K562 (cell line): Measurements from ENCODE around the gene RNF186. TPM values are rescaled to one million over a fixed set of nuclear protein-coding genes. Genes with fewer than 3 reads are reported as not detected.

Source experiments
- ATAC-seq: fragments of 200-7000 bp; cut with Tn5 transposase; 3 replicates; pipeline ENCODE4 v1.9.1; 2020; ENCODE audit warnings: moderate library complexity
- BruUV-seq: library from RNA; stranded (reverse); fragments of 400-500 nt; replicated peaks from 2 replicates; lab custom pipeline; 2021; lab: Mats Ljungman, UMichigan
- CTCF ChIA-PET: fragments of 300-600 bp; formaldehyde crosslinking; extraction: SDS; loops from one replicate; lab custom pipeline; 2021; ENCODE audit warnings: low intra/inter-chr PET ratio; lab: Yijun Ruan, JAX
- POLR2A ChIA-PET: fragments of 300-600, 350-650 bp; sonication (Branson Sonifier 250); formaldehyde crosslinking; extraction: SDS; loops from one replicate; lab custom pipeline; 2021; ENCODE audit warnings: antibody characterized with exemption, inconsistent platforms; lab: Yijun Ruan, JAX
- DNase-seq, 4 experiments: peaks; one replicate each; pipeline versions ENCODE4 v3.0.0 to v3.0.0-alpha.2; 2011 to 2018; ENCODE audit warnings: low spot score in 3 of 4, mixed read lengths in 3 of 4; ENCODE audit errors: extremely low read depth in 1 of 4
- FAIRE-seq: peaks from 2 replicates; lab custom pipeline; 2011; peaks lifted over from hg19 to GRCh38; lab: Jason Lieb, UNC
- H2AFZ ChIP-seq: 2 replicates; pipeline ENCODE4 v1.6.0; 2011; ENCODE audit warnings: low read depth, low read length, control low read depth, inconsistent platforms
- H3K27ac ChIP-seq: fragments of 200-600 bp; 3 replicates; pipeline ENCODE4 v1.8.0; 2011; ENCODE audit warnings: low read depth, mild to moderate bottlenecking, control low read depth, inconsistent platforms, low read length, moderate library complexity, mixed read lengths; ENCODE audit errors: extremely low read depth
- H3K27me3 ChIP-seq, 2 experiments: fragments of 300-600 bp in 1 of 2; 2 replicates in 1 of 2; 3 replicates in 1 of 2; pipeline versions ENCODE4 v1.6.0 to v1.8.0; 2011; ENCODE audit warnings: inconsistent platforms in 2 of 2, low read length in 2 of 2, mild to moderate bottlenecking in 1 of 2, mixed read lengths in 1 of 2, moderate library complexity in 1 of 2; ENCODE audit not compliant: control insufficient read depth in 2 of 2, insufficient read depth in 2 of 2
- H3K36me3 ChIP-seq: fragments of 300-600 bp; 3 replicates; pipeline ENCODE4 v1.8.0; 2011; ENCODE audit warnings: mild to moderate bottlenecking, low read length, inconsistent platforms; ENCODE audit not compliant: control insufficient read depth, insufficient read depth
- H3K4me1 ChIP-seq, 2 experiments: fragments of 200-600 bp in 1 of 2; replicated peaks in 1 of 2; 2 replicates in 1 of 2; 3 replicates in 1 of 2; pipeline versions ENCODE4 v1.5.1 to v1.8.0; 2011; ENCODE audit warnings: inconsistent platforms in 2 of 2, low read length in 2 of 2, mild to moderate bottlenecking in 1 of 2, mixed read lengths in 1 of 2, moderate library complexity in 1 of 2; ENCODE audit not compliant: control insufficient read depth in 2 of 2, insufficient read depth in 2 of 2
- H3K4me2 ChIP-seq: 2 replicates; pipeline ENCODE4 v1.6.1; 2011; ENCODE audit warnings: low read length, control low read depth, inconsistent platforms, mixed read lengths; ENCODE audit not compliant: insufficient read depth
- H3K4me3 ChIP-seq: fragments of 200-600 bp; sonication (generic), shearing (Covaris generic); 2 replicates; pipeline ENCODE4 v1.5.1; 2016; ENCODE audit warnings: control low read depth, inconsistent platforms
- H3K79me2 ChIP-seq: fragments of 200-600 bp; 3 replicates; pipeline ENCODE4 v1.8.0; 2011; ENCODE audit warnings: low read length, inconsistent platforms; ENCODE audit not compliant: control insufficient read depth, insufficient read depth
- H3K9ac ChIP-seq, 2 experiments: 2 replicates each; pipeline versions ENCODE4 v1.6.0 to v1.6.1; 2011; ENCODE audit warnings: low read depth in 2 of 2, low read length in 2 of 2, control low read depth in 1 of 2, inconsistent platforms in 1 of 2, mild to moderate bottlenecking in 1 of 2, mixed read lengths in 1 of 2; ENCODE audit not compliant: insufficient read depth in 1 of 2
- H3K9me1 ChIP-seq: one replicate; pipeline ENCODE4 v1.6.0; 2011; ENCODE audit warnings: inconsistent platforms, mild to moderate bottlenecking, low read length, moderate library complexity; ENCODE audit not compliant: control insufficient read depth, insufficient read depth
- H3K9me3 ChIP-seq: replicated peaks from 2 replicates; pipeline ENCODE4 v1.5.1; 2011; ENCODE audit warnings: low read depth, low read length, inconsistent platforms; ENCODE audit not compliant: control insufficient read depth, insufficient read depth
- H4K20me1 ChIP-seq: replicated peaks from 2 replicates; pipeline ENCODE4 v1.6.1; 2011; ENCODE audit warnings: low read length, inconsistent platforms, mixed read lengths; ENCODE audit not compliant: control insufficient read depth, insufficient read depth
- EGR1 ChIP-seq: fragments of 450-650 bp; conservative IDR thresholded peaks from 2 replicates; pipeline ENCODE4 v1.6.1; 2017; ENCODE audit warnings: mild to moderate bottlenecking
- ESRRB ChIP-seq: fragments of 250-450 bp; sonication (Bioruptor Pico); IDR thresholded peaks from 2 replicates; pipeline ENCODE4 v1.5.0; 2020; ENCODE audit warnings: mild to moderate bottlenecking, moderate library complexity, borderline replicate concordance
- EZH2 ChIP-seq: IDR thresholded peaks from 2 replicates; pipeline ENCODE4 v1.6.1; 2012; ENCODE audit warnings: low read depth, mild to moderate bottlenecking, inconsistent platforms, low read length, borderline replicate concordance
- GABPB2 ChIP-seq: fragments of 250-450 bp; sonication (Bioruptor Pico); conservative IDR thresholded peaks from 2 replicates; pipeline ENCODE4 v1.5.1; 2021; ENCODE audit warnings: mild to moderate bottlenecking
- MAFG ChIP-seq: fragments of 450-650 bp; conservative IDR thresholded peaks from 2 replicates; pipeline ENCODE4 v1.6.1; 2016; ENCODE audit warnings: missing genetic modification characterization, missing compliant biosample characterization
- MEF2D ChIP-seq: conservative IDR thresholded peaks from 2 replicates; pipeline ENCODE4 v1.6.1; 2016; ENCODE audit warnings: low read depth, missing genetic modification characterization, missing compliant biosample characterization
- NR3C1 ChIP-seq: sonication (generic); formaldehyde crosslinking; IDR thresholded peaks from 2 replicates; pipeline ENCODE4 v1.8.1; 2022; ENCODE audit warnings: missing genetic modification reagents
- PRPF4 ChIP-seq: fragments of 200-400 bp; formaldehyde crosslinking; IDR thresholded peaks from one replicate; pipeline ENCODE4 v1.6.1; 2017; ENCODE audit warnings: low read length, low read depth, mild to moderate bottlenecking; ENCODE audit not compliant: insufficient read depth, poor library complexity, severe bottlenecking
- RAD51 ChIP-seq: fragments of 450-650 bp; IDR thresholded peaks from 2 replicates; pipeline ENCODE4 v1.7.1; 2016; ENCODE audit warnings: low read depth, mild to moderate bottlenecking, borderline replicate concordance
- RBM25 ChIP-seq: fragments of 200-400 bp; formaldehyde crosslinking; IDR thresholded peaks from 2 replicates; pipeline ENCODE4 v1.6.1; 2018; ENCODE audit warnings: low read length, low read depth, moderate library complexity; ENCODE audit not compliant: severe bottlenecking
- RFX5 ChIP-seq: IDR thresholded peaks from 2 replicates; pipeline ENCODE4 v1.6.1; 2011; ENCODE audit warnings: low read depth, mild to moderate bottlenecking, improper control_type of control experiment, low read length
- TCFL5 ChIP-seq: fragments of 250-450 bp; sonication (Bioruptor Pico); conservative IDR thresholded peaks from 2 replicates; pipeline ENCODE4 v1.6.1; 2021; ENCODE audit warnings: mild to moderate bottlenecking, moderate library complexity, matching md5 sums
- ZFX ChIP-seq: sonication (generic); formaldehyde crosslinking; IDR thresholded peaks from 2 replicates; pipeline ENCODE4 v1.8.0; 2022; ENCODE audit warnings: mild to moderate bottlenecking, missing genetic modification reagents, moderate library complexity
- ZNF592 ChIP-seq: fragments of 450-650 bp; IDR thresholded peaks from 2 replicates; pipeline ENCODE4 v1.6.1; 2017; ENCODE audit warnings: antibody characterized with exemption, mild to moderate bottlenecking
- WGBS: fragments of 100-300 bp; shearing (Covaris generic); methylation state at CpG from one replicate; pipeline ENCODE4 v1.1.6; 2016; ENCODE audit warnings: low coverage, mixed read lengths; ENCODE audit not compliant: insufficient coverage; ENCODE audit errors: missing lambda C conversion rate; 5-methylcytosine and 5-hydroxymethylcytosine counted together
- in situ Hi-C: fragments of 300-500 bp; cut with MboI; formaldehyde crosslinking; loops from 4 replicates; pipeline ENCODE4 v1.15.0; 2018; ENCODE audit warnings: inconsistent platforms, mixed read lengths
- intact Hi-C: fragments of 100-400 bp; cut with micrococcal nuclease; formaldehyde crosslinking; loops from 2 replicates; pipeline ENCODE4 v1.14.2; 2022
- polyA plus RNA-seq, 8 experiments: library from polyadenylated mRNA; depleted of rRNA in 4 of 8; stranded (reverse) in 5 of 8; unstranded in 3 of 8; fragments of >200 nt; fragmentation: Nextera tagmentation in 2 of 8; fragmentation: Illumina TruSeq in 1 of 8; extraction: Ambion mirVana in 2 of 8; extraction: Trizol in 1 of 8; gene quantifications; 2 replicates each; pipeline versions ENCODE4 v1.2.1 to v1.2.3, GENCODE V29; 2011 to 2014; ENCODE audit warnings: inconsistent platforms in 1 of 8, missing spikeins in 1 of 8
- total RNA-seq, 7 experiments: library from RNA; depleted of rRNA in 6 of 7; stranded (reverse); fragments of >200 nt in 6 of 7; fragmentation: Illumina TruSeq in 2 of 7; extraction: Trizol in 2 of 7; gene quantifications; 2 replicates each; pipeline versions ENCODE4 v1.2.1 to v1.2.3, GENCODE V29; 2011 to 2021; ENCODE audit warnings: low replicate concordance in 1 of 7
- TF ChIP-seq, protein P1 (sequence below): fragments of 450-650 bp; IDR thresholded peaks from 2 replicates; pipeline ENCODE4 v1.7.1; 2018; ENCODE audit warnings: mild to moderate bottlenecking, low read depth; ENCODE audit not compliant: partially characterized antibody

RNF186 gene
- total and polyA plus RNA-seq, 9 of the 15 experiments (the other 6 are each of a cell fraction or from before 2014, with no cell fraction given), result not detected

GRCh38 chr1:19776933-19777332 lies 38.1 kb downstream of the RNF186 start (continued):
- no peak for TF ChIP-seq TCFL5 (CRISPR knock-in tag)
- TF ChIP-seq PRPF4, result no peak
- TF ChIP-seq RAD51, result peak; percentile 56
- TF ChIP-seq RBM25, result peak; percentile 72
- TF ChIP-seq MAFG (tag), result no peak
- no peak for TF ChIP-seq GABPB2 (CRISPR knock-in tag)
- TF ChIP-seq NR3C1, result no peak
- TF ChIP-seq EZH2, result no peak

DNA sequence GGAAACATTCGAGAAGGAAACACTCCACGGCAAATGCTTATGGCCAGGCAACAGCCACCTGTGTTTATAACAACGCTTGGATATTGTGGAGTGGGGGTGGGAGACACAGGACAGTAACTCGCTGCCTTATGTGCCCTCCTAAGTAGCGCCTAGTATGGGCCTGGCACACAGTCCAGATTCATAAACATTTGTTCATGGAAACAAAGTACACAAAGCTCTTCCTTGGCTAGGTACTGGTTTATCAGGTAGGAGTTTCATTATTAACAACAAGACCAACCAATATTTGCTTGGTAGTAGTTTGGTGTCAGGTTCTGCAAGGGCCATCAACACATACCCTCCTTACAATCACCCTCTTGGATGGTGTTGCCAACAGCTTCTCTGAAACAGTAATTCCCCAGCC lies 38.8 kb downstream of the RNF186 start:
- H3K9me1 ChIP-seq, result no peaks in the 10 kb centered on the region
- in situ Hi-C loops (no loop called here), intact Hi-C loops (no loop called here)
- no peak overlapping the region for H3K9ac ChIP-seq
- 13% methylated on average over 5 of the region's 5 CpGs for WGBS
- ChIA-PET CTCF (no interaction called here), POLR2A (no interaction called here)
- H3K27ac ChIP-seq, result no peak overlapping the region
- H3K4me3 ChIP-seq, result no peak overlapping the region
- H3K9me3 ChIP-seq, result no peaks in the 10 kb centered on the region
- no peaks in the 10 kb centered on the region; the same call in 1 of the 2 replicates for H4K20me1 ChIP-seq
- no peaks in the 10 kb centered on the region for H3K4me1 ChIP-seq
- FAIRE-seq (no peak), ATAC-seq (no peak), DNase-seq (no peak)
- no peak overlapping the region for H2AFZ ChIP-seq
- H3K27me3 ChIP-seq, result peaks cover 16 to 47% of the 10 kb centered on the region in 2 experiments; a peak in 4 of 5 replicates
- no peaks in the 10 kb centered on the region for H3K36me3 ChIP-seq
- H3K79me2 ChIP-seq, result no peaks in the 10 kb centered on the region
- BruUV-seq, result no TSS peak
- H3K4me2 ChIP-seq, result no peak overlapping the region
- TF ChIP-seq MEF2D (tag) (no peak), ZFX (no peak), ESRRB (CRISPR knock-in tag) (no peak), ZNF592 (no peak), EGR1 (no peak), RFX5 (no peak)
- TF ChIP-seq, protein P1, sequence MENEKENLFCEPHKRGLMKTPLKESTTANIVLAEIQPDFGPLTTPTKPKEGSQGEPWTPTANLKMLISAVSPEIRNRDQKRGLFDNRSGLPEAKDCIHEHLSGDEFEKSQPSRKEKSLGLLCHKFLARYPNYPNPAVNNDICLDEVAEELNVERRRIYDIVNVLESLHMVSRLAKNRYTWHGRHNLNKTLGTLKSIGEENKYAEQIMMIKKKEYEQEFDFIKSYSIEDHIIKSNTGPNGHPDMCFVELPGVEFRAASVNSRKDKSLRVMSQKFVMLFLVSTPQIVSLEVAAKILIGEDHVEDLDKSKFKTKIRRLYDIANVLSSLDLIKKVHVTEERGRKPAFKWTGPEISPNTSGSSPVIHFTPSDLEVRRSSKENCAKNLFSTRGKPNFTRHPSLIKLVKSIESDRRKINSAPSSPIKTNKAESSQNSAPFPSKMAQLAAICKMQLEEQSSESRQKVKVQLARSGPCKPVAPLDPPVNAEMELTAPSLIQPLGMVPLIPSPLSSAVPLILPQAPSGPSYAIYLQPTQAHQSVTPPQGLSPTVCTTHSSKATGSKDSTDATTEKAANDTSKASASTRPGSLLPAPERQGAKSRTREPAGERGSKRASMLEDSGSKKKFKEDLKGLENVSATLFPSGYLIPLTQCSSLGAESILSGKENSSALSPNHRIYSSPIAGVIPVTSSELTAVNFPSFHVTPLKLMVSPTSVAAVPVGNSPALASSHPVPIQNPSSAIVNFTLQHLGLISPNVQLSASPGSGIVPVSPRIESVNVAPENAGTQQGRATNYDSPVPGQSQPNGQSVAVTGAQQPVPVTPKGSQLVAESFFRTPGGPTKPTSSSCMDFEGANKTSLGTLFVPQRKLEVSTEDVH, result no peak
